Activated naive CD8-positive, alpha-beta T cell treated with anti-CD3 and anti-CD28 coated beads, Interleukin-2, amount 50 U/mL, for 24 hours (primary cell): ENCODE data around the gene IFT20.

Source experiments
- ATAC-seq: fragments of 150-1000 bp; cut with Tn5 transposase; one replicate; pipeline ENCODE4 v1.10.0; 2021
- DNase-seq: peaks from one replicate; pipeline ENCODE4 v3.0.0; 2021
- H3K27ac Mint-ChIP-seq: one replicate; pipeline ENCODE4 v1.8.0; 2021; ENCODE audit warnings: mild to moderate bottlenecking, mixed read lengths
- H3K27me3 Mint-ChIP-seq: one replicate; pipeline ENCODE4 v1.8.0; 2021; ENCODE audit warnings: mixed read lengths
- H3K36me3 Mint-ChIP-seq: one replicate; pipeline ENCODE4 v1.8.0; 2021; ENCODE audit warnings: low read depth, mixed read lengths
- H3K4me1 Mint-ChIP-seq: one replicate; pipeline ENCODE4 v1.8.0; 2021; ENCODE audit warnings: mixed read lengths
- H3K4me3 Mint-ChIP-seq: one replicate; pipeline ENCODE4 v1.8.0; 2021; ENCODE audit warnings: mild to moderate bottlenecking, moderate library complexity, mixed read lengths
- H3K9me3 Mint-ChIP-seq: one replicate; pipeline ENCODE4 v1.8.0; 2021; ENCODE audit warnings: mixed read lengths

The IFT20 gene

DNA sequence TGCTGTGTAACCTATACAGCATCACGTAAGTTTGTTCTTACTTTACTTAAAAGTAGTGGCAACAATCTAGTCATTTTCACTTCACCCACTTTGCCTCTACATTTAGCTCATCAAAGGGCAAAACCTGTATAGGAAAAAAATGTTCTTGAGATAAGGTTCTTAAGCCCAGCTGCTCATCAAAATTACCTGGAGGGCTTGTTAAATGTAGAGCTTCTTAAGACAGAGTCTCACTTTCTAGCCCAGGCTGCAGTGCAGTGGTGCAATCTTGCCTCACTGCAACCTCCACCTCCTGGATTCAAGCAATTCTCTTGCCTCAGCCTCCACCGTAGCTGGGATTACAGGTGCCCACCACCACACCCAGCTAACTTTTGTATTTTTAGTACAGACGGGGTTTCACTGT, 54.4 kb downstream of the IFT20 start:
- DNase-seq, result no peak

DNA sequence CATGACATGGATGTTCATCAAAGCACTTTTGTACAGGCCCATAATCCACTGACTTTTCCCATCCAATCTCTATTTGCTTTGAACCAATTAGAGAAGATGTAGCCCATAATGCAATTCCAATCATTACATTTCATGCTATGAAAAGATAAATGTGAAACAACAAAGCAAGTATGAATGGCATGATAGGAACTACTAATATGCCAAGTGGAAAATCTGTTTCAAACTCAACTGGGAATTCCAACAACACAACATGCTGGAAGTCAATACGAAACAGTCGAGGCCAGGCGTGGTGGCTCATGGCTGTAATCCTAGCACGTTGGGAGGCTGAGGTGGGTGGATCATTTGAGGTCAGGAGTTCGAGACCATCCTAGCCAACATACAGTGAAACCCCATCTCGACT, 55.9 kb downstream of the IFT20 start:
- no peaks in the 10 kb centered on the region for H3K36me3 Mint-ChIP-seq
- H3K27me3 Mint-ChIP-seq, result peaks cover 54% of the 10 kb centered on the region
- no peak overlapping the region for H3K27ac Mint-ChIP-seq
- peaks cover 15% of the 10 kb centered on the region for H3K4me1 Mint-ChIP-seq
- DNase-seq (no peak), ATAC-seq (no peak)
- H3K4me3 Mint-ChIP-seq, result no peak overlapping the region
- H3K9me3 Mint-ChIP-seq, result no peaks in the 10 kb centered on the region

More for the DNA sequence above, 54.4 kb downstream of the IFT20 start:
- ATAC-seq, result no peak
- H3K4me3 Mint-ChIP-seq, result no peak overlapping the region
- H3K27ac Mint-ChIP-seq, result no peak overlapping the region
- H3K9me3 Mint-ChIP-seq, result no peaks in the 10 kb centered on the region
- peaks cover 15% of the 10 kb centered on the region for H3K4me1 Mint-ChIP-seq
- peaks cover 43% of the 10 kb centered on the region for H3K27me3 Mint-ChIP-seq
- no peaks in the 10 kb centered on the region for H3K36me3 Mint-ChIP-seq
